ENCODE results near the gene VWC2.

VWC2 gene

DNA sequence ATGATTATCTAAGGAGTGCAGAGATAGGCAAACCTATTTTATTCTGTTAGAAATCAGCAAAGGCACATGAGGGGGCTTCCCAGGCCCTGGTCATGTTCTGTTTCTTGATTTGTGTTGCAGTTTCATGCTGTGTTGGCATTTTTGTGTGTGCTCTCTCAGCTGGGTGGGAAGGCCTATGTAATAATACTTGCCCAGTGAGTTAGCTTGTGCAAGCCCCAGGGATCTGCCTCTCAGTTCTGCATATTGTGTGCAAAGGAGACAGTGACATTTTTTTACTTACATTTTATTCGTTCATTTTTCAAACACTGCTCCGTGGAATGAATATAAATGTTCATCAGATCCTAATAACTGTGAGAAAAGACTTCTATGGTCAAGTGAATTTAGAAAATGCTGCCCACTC lies 119.0 kb downstream of the VWC2 start:
- TF ChIP-seq, protein P1, sequence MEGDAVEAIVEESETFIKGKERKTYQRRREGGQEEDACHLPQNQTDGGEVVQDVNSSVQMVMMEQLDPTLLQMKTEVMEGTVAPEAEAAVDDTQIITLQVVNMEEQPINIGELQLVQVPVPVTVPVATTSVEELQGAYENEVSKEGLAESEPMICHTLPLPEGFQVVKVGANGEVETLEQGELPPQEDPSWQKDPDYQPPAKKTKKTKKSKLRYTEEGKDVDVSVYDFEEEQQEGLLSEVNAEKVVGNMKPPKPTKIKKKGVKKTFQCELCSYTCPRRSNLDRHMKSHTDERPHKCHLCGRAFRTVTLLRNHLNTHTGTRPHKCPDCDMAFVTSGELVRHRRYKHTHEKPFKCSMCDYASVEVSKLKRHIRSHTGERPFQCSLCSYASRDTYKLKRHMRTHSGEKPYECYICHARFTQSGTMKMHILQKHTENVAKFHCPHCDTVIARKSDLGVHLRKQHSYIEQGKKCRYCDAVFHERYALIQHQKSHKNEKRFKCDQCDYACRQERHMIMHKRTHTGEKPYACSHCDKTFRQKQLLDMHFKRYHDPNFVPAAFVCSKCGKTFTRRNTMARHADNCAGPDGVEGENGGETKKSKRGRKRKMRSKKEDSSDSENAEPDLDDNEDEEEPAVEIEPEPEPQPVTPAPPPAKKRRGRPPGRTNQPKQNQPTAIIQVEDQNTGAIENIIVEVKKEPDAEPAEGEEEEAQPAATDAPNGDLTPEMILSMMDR (IDR thresholded peaks at IDR 0.05; ENCODE audit: low read depth, low read length) = no peak
- DNase-seq (ENCODE audit: extremely low read depth, low read depth) = no peak

DNA sequence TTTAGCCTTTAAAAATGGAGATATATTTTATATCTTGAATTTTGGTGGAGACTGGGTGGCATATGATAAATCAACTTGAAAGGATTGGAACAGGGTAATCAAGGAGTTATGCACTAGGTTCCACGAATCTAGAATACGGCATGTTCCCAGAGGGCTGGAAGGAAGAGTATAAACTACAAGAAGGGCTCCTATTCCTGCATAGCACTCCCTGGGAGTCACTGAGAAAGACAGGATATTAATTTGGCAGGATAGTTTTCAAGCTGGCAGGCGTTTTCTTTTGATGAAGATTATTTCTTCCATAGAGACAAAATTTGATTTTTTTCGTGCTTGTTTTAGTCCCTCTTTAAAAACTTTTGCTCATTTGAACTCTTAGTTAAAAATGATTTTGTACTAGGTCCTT lies 119.7 kb downstream of the VWC2 start:
- TF ChIP-seq, protein P1 (IDR thresholded peaks at IDR 0.05; ENCODE audit: low read depth, low read length) = no peak
- DNase-seq (ENCODE audit: extremely low read depth, low read depth) = no peak

DNA sequence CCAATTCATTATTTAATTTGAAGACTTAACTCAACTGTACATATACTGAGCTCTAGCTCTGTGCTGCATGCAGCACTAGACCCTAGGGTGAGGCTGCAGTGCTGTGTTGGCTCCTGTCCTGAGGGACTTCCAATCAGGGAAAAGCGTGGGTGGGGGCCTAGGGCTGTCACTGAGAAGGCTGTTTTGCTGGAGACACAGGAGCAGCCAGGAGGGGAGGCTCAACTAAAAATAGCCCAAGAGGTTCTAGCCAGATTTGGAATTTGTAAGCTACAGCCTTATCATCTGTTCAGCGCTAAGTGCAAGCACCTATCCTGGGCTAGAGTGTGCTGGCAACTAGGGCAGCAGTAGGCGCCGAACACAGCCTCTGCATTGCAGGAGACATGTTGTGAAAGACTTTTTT lies 121.1 kb downstream of the VWC2 start:
- DNase-seq (ENCODE audit: extremely low read depth, low read depth) = no peak
- TF ChIP-seq, protein P1 (IDR thresholded peaks at IDR 0.05; ENCODE audit: low read depth, low read length) = no peak

DNA sequence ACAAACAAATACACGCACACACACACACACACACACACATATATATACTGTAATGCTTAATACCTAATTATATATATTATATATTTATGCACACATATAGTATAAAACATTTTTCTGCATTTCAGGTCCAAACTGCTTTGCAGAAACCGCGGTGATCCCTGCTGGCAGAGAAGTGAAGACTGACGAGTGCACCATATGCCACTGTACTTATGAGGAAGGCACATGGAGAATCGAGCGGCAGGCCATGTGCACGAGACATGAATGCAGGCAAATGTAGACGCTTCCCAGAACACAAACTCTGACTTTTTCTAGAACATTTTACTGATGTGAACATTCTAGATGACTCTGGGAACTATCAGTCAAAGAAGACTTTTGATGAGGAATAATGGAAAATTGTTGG lies 138.5 kb downstream of the VWC2 start:
- TF ChIP-seq, protein P1 (IDR thresholded peaks at IDR 0.05; ENCODE audit: low read depth, low read length) = no peak
- DNase-seq (ENCODE audit: extremely low read depth, low read depth) = no peak

DNA sequence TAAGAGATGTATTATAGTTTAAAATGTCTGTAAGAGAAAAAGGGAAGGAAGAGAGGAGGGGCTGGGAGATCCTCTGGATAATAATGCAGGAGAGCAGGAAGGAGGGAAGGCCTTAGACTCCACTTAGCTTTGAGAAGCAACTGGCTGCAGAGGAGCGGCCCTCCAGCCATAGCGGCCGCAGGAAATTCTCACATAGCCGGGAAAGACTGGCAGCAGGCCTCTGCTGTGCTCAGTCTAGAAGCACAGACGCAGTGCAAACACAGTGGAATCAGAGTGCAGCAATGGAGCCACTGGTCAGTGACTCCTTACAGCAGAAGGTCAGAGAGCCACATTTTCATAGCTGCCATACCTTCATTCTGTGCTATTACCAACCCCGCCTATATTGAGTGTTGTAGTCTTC lies 153.3 kb downstream of the VWC2 start:
- DNase-seq (ENCODE audit: extremely low read depth, low read depth) = no peak
- TF ChIP-seq, protein P1 (IDR thresholded peaks at IDR 0.05; ENCODE audit: low read depth, low read length) = no peak

DNA sequence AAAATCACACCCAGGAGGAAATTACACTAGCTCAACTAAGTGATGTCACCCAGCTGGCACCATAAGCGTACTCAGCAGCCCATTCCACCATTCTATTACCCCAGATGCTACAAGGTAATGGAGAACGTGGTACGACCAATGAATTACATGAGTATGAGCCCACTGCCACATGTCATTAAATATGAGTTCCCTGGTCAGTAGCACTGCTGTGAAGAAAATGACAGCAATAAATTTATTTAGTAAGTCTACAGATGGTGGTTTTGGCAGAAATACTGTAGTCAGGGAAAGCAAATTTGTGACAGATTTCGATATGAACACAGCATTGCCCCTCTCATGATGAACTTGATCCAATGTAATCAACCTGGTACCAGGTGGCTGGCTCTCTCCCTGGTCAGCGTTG lies 154.2 kb downstream of the VWC2 start:
- TF ChIP-seq, protein P1 (IDR thresholded peaks at IDR 0.05; ENCODE audit: low read depth, low read length) = no peak
- no peak for DNase-seq (ENCODE audit: extremely low read depth, low read depth)

DNA sequence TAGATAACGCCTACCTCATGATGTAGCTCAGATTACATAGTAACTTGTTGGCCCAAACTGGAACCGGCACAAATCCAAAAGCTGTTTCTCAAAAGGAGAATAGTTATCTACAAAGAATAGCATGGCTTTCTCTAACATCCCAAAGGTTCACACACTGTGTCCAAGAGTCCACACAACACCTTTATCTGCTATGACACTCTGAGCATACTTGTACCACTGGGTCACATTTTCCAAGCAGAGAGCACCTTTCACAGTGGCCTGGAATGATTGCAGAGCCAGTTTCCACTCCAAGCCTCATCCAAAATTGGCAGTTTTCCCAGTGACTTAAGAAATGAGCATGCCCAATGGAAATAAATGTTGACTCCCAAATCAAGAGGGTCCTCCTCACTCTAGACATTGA lies 155.3 kb downstream of the VWC2 start:
- DNase-seq (ENCODE audit: extremely low read depth, low read depth) = no peak
- TF ChIP-seq, protein P1 (IDR thresholded peaks at IDR 0.05; ENCODE audit: low read depth, low read length) = no peak
